ENCODE measurements around the gene ANKRD40CL. TPM values are rescaled to one million over a fixed set of nuclear protein-coding genes. Genes with fewer than 3 reads are reported as not detected.

The ANKRD40CL gene
- total and polyA plus RNA-seq, 9 of the 15 experiments (the other 6 are each of a cell fraction or from before 2014, with no cell fraction given) = not detected

GRCh38 chr17:50794361-50794760 is 27.0 kb upstream of the ANKRD40CL start:
- FAIRE-seq = no peak
- no peak for DNase-seq (ENCODE audit: extremely low read depth in 1 of 4, low spot score in 3 of 4)
- Histone ChIP-seq H3K4me1 (replicated peaks in 1 of 2; ENCODE audit: control insufficient read depth in 2 of 2, insufficient read depth in 2 of 2, low read length in 2 of 2) (peaks cover 0 to 3% of the 10 kb centered on the region in 2 experiments; a peak in 3 of 5 replicates), H3K9me3 (replicated peaks; ENCODE audit: control insufficient read depth, insufficient read depth, low read depth, low read length) (no peaks in the 10 kb centered on the region), H3K4me2 (ENCODE audit: insufficient read depth, low read length) (no peak overlapping the region), H3K79me2 (ENCODE audit: control insufficient read depth, insufficient read depth, low read length) (no peaks in the 10 kb centered on the region), H3K27ac (ENCODE audit: extremely low read depth, low read depth, low read length) (no peak overlapping the region), H4K20me1 (replicated peaks; ENCODE audit: control insufficient read depth, insufficient read depth, low read length) (0 out of 2 replicates have a peak, but pooled peaks cover 3% of the 10 kb centered on the region), H2AFZ (ENCODE audit: low read depth, low read length) (peak overlapping the region; percentile 55), H3K36me3 (ENCODE audit: control insufficient read depth, insufficient read depth, low read length) (no peaks in the 10 kb centered on the region), H3K4me3 (no peak overlapping the region), H3K9ac (ENCODE audit: insufficient read depth in 1 of 2, low read depth in 2 of 2, low read length in 2 of 2) (no peak overlapping the region), H3K9me1 (ENCODE audit: control insufficient read depth, insufficient read depth, low read length) (no peaks in the 10 kb centered on the region), H3K27me3 (ENCODE audit: control insufficient read depth in 2 of 2, insufficient read depth in 2 of 2, low read length in 2 of 2) (no peaks in the 10 kb centered on the region)
- WGBS (ENCODE audit: insufficient coverage, low coverage, missing lambda C conversion rate) = 48% methylated on average over 6 of the region's 6 CpGs
- no TSS peak for BruUV-seq (replicated peaks)
- ChIA-PET POLR2A (interaction anchor here (0.6 to 0.9 kb wide), 2 partner anchors 11 to 15 kb away, joined by 3 read pairs; no protein-coding TSS in a partner anchor), CTCF (ENCODE audit: low intra/inter-chr PET ratio) (no interaction called here)
- no peak for TF ChIP-seq IRF9 (tag; IDR thresholded peaks at IDR 0.05)
- 0 out of 2 replicates have a peak, but pooled peaks have one; percentile 23 for TF ChIP-seq ZNF121 (CRISPR knock-in tag; conservative IDR thresholded peaks at IDR 0.05)
- intact Hi-C loops (cut with micrococcal nuclease) (no loop called here), in situ Hi-C loops (cut with MboI) (no loop called here)
- no peak for ATAC-seq

GRCh38 chr17:50793007-50793406 is 25.7 kb upstream of the ANKRD40CL start:
- 42% methylated on average over 7 of the region's 8 CpGs for WGBS (ENCODE audit: insufficient coverage, low coverage, missing lambda C conversion rate)
- H3K4me1 ChIP-seq (replicated peaks in 1 of 2; ENCODE audit: control insufficient read depth in 2 of 2, insufficient read depth in 2 of 2, low read length in 2 of 2) = peaks cover 0 to 3% of the 10 kb centered on the region in 2 experiments; a peak in 2 of 5 replicates
- no peaks in the 10 kb centered on the region for H3K36me3 ChIP-seq (ENCODE audit: control insufficient read depth, insufficient read depth, low read length)
- intact Hi-C loops (cut with micrococcal nuclease) (no loop called here), in situ Hi-C loops (cut with MboI) (no loop called here)
- H3K27ac ChIP-seq (ENCODE audit: extremely low read depth, low read depth, low read length) = no peak overlapping the region
- H3K79me2 ChIP-seq (ENCODE audit: control insufficient read depth, insufficient read depth, low read length) = no peaks in the 10 kb centered on the region
- no peaks in the 10 kb centered on the region for H3K27me3 ChIP-seq (ENCODE audit: control insufficient read depth in 2 of 2, insufficient read depth in 2 of 2, low read length in 2 of 2)
- FAIRE-seq (no peak), ATAC-seq (no peak), DNase-seq (ENCODE audit: extremely low read depth in 1 of 4, low spot score in 3 of 4) (no peak)
- H3K9me1 ChIP-seq (ENCODE audit: control insufficient read depth, insufficient read depth, low read length) = no peaks in the 10 kb centered on the region
- ChIA-PET POLR2A (interaction anchor here (0.7 kb wide), 1 partner anchor 13 kb away, joined by 4 read pairs; no protein-coding TSS in a partner anchor), CTCF (ENCODE audit: low intra/inter-chr PET ratio) (interaction anchor here (0.6 kb wide), 1 partner anchor 172 kb away, joined by 3 read pairs; no protein-coding TSS in a partner anchor)
- peak overlapping the region; percentile 45 for H2AFZ ChIP-seq (ENCODE audit: low read depth, low read length)
- H3K4me2 ChIP-seq (ENCODE audit: insufficient read depth, low read length) = no peak overlapping the region
- BruUV-seq (replicated peaks) = no TSS peak
- 0 out of 2 replicates have a peak, but pooled peaks cover 3% of the 10 kb centered on the region for H4K20me1 ChIP-seq (replicated peaks; ENCODE audit: control insufficient read depth, insufficient read depth, low read length)
- no peak for TF ChIP-seq ZNF639 (CRISPR knock-in tag; conservative IDR thresholded peaks at IDR 0.05 in 1 of 2, IDR thresholded peaks at IDR 0.05 in 1 of 2)
- no peak for TF ChIP-seq NFYB (IDR thresholded peaks at IDR 0.05; ENCODE audit: extremely low read depth, insufficient read length)
- no peak for TF ChIP-seq ZBTB9 (CRISPR knock-in tag; IDR thresholded peaks at IDR 0.05)
- no peak for TF ChIP-seq RBFOX2 (IDR thresholded peaks at IDR 0.05; ENCODE audit: low read depth, low read length)
- H3K9me3 ChIP-seq (replicated peaks; ENCODE audit: control insufficient read depth, insufficient read depth, low read depth, low read length) = no peaks in the 10 kb centered on the region
- peak overlapping the region in 1 of 2 experiments; percentile 4; a peak in 1 of 4 replicates for H3K9ac ChIP-seq (ENCODE audit: insufficient read depth in 1 of 2, low read depth in 2 of 2, low read length in 2 of 2)
- H3K4me3 ChIP-seq = no peak overlapping the region

All from K562 (cell line).